Endodermal cell (in vitro differentiated cells): ENCODE measurements around the gene ATP10D. TPM values are rescaled to one million over a fixed set of nuclear protein-coding genes. Genes with fewer than 3 reads are reported as not detected.

ENCODE experiments used
- DNase-seq: peaks from one replicate; pipeline ENCODE4 v3.0.0-alpha.2; 2017
- H3K27ac ChIP-seq: 2 replicates; pipeline ENCODE4 v1.5.1; 2013; ENCODE audit warnings: mild to moderate bottlenecking, low read depth, low read length, moderate library complexity
- H3K27me3 ChIP-seq: 2 replicates; pipeline ENCODE4 v1.6.1; 2013; ENCODE audit warnings: mild to moderate bottlenecking, low read length, moderate library complexity; ENCODE audit not compliant: insufficient read depth, control insufficient read depth, poor library complexity, severe bottlenecking
- H3K36me3 ChIP-seq: 2 replicates; pipeline ENCODE4 v1.7.0; 2013; ENCODE audit warnings: mild to moderate bottlenecking, low read length, moderate library complexity; ENCODE audit not compliant: control insufficient read depth, insufficient read depth
- H3K4me1 ChIP-seq: one replicate; pipeline ENCODE4 v1.7.0; 2013; ENCODE audit warnings: low read length; ENCODE audit not compliant: control insufficient read depth, insufficient read depth
- H3K4me3 ChIP-seq: 2 replicates; pipeline ENCODE4 v1.5.1; 2013; ENCODE audit warnings: mild to moderate bottlenecking, low read length, moderate library complexity
- H3K9ac ChIP-seq: 2 replicates; pipeline ENCODE4 v1.6.1; 2013; ENCODE audit warnings: mild to moderate bottlenecking, low read length, moderate library complexity; ENCODE audit not compliant: poor library complexity, severe bottlenecking; ENCODE audit errors: extremely low read depth
- H3K9me3 ChIP-seq: 2 replicates; pipeline ENCODE4 v1.6.1; 2013; ENCODE audit warnings: mild to moderate bottlenecking, low read length, moderate library complexity; ENCODE audit not compliant: control insufficient read depth
- H3K27ac Mint-ChIP-seq: 2 replicates; pipeline ENCODE4 v1.8.0; 2020; ENCODE audit warnings: mixed read lengths
- H3K27me3 Mint-ChIP-seq: 2 replicates; pipeline ENCODE4 v1.8.0; 2021; ENCODE audit warnings: mild to moderate bottlenecking, mixed read lengths; ENCODE audit not compliant: insufficient read depth
- H3K36me3 Mint-ChIP-seq: 2 replicates; pipeline ENCODE4 v1.8.0; 2020; ENCODE audit warnings: low read depth, mixed read lengths
- H3K4me1 Mint-ChIP-seq: 2 replicates; pipeline ENCODE4 v1.8.0; 2020; ENCODE audit warnings: mixed read lengths
- H3K4me3 Mint-ChIP-seq: 2 replicates; pipeline ENCODE4 v1.8.0; 2020; ENCODE audit warnings: mild to moderate bottlenecking, moderate library complexity, mixed read lengths
- H3K9me3 Mint-ChIP-seq: 2 replicates; pipeline ENCODE4 v1.8.0; 2020; ENCODE audit warnings: mild to moderate bottlenecking, mixed read lengths
- CTCF ChIP-seq: fragments of 200-600 bp; sonication (generic); conservative IDR thresholded peaks from 2 replicates; pipeline ENCODE4 v1.5.0; 2021; ENCODE audit warnings: antibody characterized with exemption, mild to moderate bottlenecking
- WGBS, 2 experiments: methylation state at CpG; one replicate each; pipeline versions ENCODE4 v1.1.5 to v1.1.7; 2013; ENCODE audit warnings: missing lambda C conversion rate in 2 of 2, mixed read lengths in 1 of 2; ENCODE audit not compliant: insufficient coverage in 1 of 2, insufficient read length in 1 of 2; 5-methylcytosine and 5-hydroxymethylcytosine counted together
- total RNA-seq, 2 donors: library from RNA; stranded (reverse); fragmentation: NEBNext Ultra II Directional in 1 of 2; extraction: Animal tissue kit (Norgen Biotek cat#: 25700) in 1 of 2; gene quantifications; 2 replicates in 1 of 2; 3 replicates in 1 of 2; pipeline ENCODE4 v1.2.1, GENCODE V29; 2021

The ATP10D gene
- total RNA-seq, 2 donors from 2014 or later, result 0.27 to 1.1 TPM

DNA sequence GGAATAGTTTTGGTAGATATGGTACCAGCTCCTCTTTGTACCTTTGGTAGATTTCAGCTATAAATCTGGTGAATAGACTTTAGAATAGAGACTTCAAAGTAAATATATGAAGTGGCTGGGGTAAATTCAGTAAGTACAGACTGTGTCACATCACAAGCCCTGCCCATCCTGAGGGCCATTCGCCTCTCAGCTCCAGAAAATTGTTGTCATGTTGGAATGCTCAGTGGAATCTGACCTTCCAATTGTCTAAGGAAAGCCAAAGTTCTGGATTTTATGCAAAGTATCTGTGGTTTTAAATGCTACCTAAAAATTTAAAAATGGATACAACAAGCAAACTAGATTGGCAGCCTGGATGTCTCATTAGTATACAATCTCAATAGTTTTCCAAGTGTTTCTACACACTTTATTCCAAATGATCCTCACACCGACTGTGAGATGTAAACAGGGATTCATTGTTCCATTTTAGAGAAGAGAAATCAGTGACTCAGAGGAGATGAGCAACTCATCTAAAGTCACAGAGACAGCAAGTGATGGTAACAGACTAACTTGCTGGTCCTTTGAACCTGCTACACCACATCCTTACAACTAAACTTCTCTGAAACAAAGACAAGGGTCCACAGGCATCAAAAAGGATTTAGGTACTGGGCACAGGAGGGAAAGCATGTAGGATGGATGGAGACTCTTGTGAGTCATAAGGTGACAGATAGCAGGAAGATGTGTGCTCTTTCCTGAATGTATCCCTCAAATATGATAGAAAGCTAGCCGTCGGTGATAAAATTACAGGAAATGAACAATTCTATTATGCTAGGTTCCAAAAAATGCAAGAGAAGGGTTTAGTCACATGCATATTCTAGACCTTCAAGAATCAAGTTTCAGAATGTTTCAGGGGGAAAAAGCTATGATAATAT lies 127.3 kb downstream of the ATP10D start:
- H3K4me1 Mint-ChIP-seq, result no peaks in the 10 kb centered on the region
- Histone ChIP-seq H3K9ac (no peak overlapping the region), H3K9me3 (no peaks in the 10 kb centered on the region), H3K27ac (no peak overlapping the region), H3K27me3 (no peaks in the 10 kb centered on the region), H3K36me3 (no peaks in the 10 kb centered on the region), H3K4me3 (no peak overlapping the region), H3K4me1 (no peaks in the 10 kb centered on the region)
- no peaks in the 10 kb centered on the region for H3K9me3 Mint-ChIP-seq
- no peak for TF ChIP-seq CTCF
- DNase-seq, result no peak
- H3K4me3 Mint-ChIP-seq, result no peak overlapping the region
- no peak overlapping the region for H3K27ac Mint-ChIP-seq
- no peaks in the 10 kb centered on the region for H3K36me3 Mint-ChIP-seq
- 95 to 98% methylated on average over 4 of the region's 4 CpGs for WGBS, 2 experiments
- H3K27me3 Mint-ChIP-seq, result peaks cover 1% of the 10 kb centered on the region

DNA sequence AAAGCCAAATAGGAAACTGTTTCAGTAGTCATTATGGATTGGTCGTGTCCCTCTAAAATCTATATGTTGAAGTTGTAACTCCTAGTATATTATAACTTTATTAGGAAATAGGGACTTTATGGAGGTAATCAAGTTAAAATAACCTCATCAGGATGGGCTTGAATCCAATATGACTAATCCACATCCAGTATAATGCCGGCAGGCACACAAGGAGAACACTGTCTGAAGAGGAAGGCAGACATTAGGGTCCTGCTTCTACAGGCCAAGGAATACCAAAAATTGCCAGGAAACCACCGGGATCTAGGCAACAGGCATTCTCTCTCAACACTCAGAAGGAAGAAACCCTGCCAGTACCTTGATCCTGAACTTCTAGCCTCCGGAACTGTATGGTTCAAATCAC lies 130.3 kb downstream of the ATP10D start:
- Histone ChIP-seq H3K27ac (no peak overlapping the region), H3K36me3 (no peaks in the 10 kb centered on the region), H3K4me3 (no peak overlapping the region), H3K9ac (no peak overlapping the region), H3K4me1 (no peaks in the 10 kb centered on the region), H3K9me3 (no peaks in the 10 kb centered on the region), H3K27me3 (no peaks in the 10 kb centered on the region)
- Mint-ChIP-seq H3K27ac (no peak overlapping the region), H3K4me3 (no peak overlapping the region), H3K9me3 (no peaks in the 10 kb centered on the region), H3K36me3 (no peaks in the 10 kb centered on the region), H3K27me3 (no peaks in the 10 kb centered on the region), H3K4me1 (no peaks in the 10 kb centered on the region)
- DNase-seq, result no peak
- 88 to 90% methylated on average over 1 to 4 of the region's 4 CpGs for WGBS, 2 experiments
- no peak for TF ChIP-seq CTCF

- no peaks in the 10 kb centered on the region for H3K27me3 Mint-ChIP-seq
Observed at GRCh38 chr4:47617607-47618006, 132.5 kb downstream of the ATP10D start.

More at GRCh38 chr4:47617607-47618006, 132.5 kb downstream of the ATP10D start:
- no peaks in the 10 kb centered on the region for H3K9me3 Mint-ChIP-seq
- Histone ChIP-seq H3K36me3 (no peaks in the 10 kb centered on the region), H3K4me1 (no peaks in the 10 kb centered on the region), H3K9ac (no peak overlapping the region), H3K27me3 (no peaks in the 10 kb centered on the region), H3K4me3 (no peak overlapping the region), H3K27ac (no peak overlapping the region), H3K9me3 (no peaks in the 10 kb centered on the region)
- no peak for TF ChIP-seq CTCF
- no peak overlapping the region for H3K4me3 Mint-ChIP-seq
- no peak for DNase-seq
- no peaks in the 10 kb centered on the region for H3K4me1 Mint-ChIP-seq
- no peak overlapping the region for H3K27ac Mint-ChIP-seq
- no peaks in the 10 kb centered on the region for H3K36me3 Mint-ChIP-seq
